ENCODE results near the gene PLA2G4E. TPM values are rescaled to one million over a fixed set of nuclear protein-coding genes. Genes with fewer than 3 reads are reported as not detected.

Gene PLA2G4E
- polyA plus RNA-seq, 2 of the 4 experiments (the other 2 are of a cell fraction) = 0.01 TPM; not detected in 1

GRCh38 chr15:42038401-42038800 is 17.6 kb upstream of the PLA2G4E start:
- H3K4me3 ChIP-seq = no peak overlapping the region

GRCh38 chr15:42037656-42038055 is 16.8 kb upstream of the PLA2G4E start:
- no peak for DNase-seq (ENCODE audit: low read depth in 1 of 2, low spot score in 1 of 2)
- no peak for FAIRE-seq
- ChIA-PET CTCF (interaction anchor here (0.7 to 1.1 kb wide), 2 partner anchors 9 to 10 kb away, joined by 3 to 5 read pairs; no protein-coding TSS in a partner anchor), POLR2A (no interaction called here)
- no peaks in the 10 kb centered on the region for H3K9me3 ChIP-seq
- no peak overlapping the region for H3K4me3 ChIP-seq
- no peak for ATAC-seq
- peaks cover 6% of the 10 kb centered on the region; the same call in 1 of the 3 replicates for H3K4me1 ChIP-seq
- 80% methylated on average over 7 of the region's 8 CpGs for WGBS (ENCODE audit: missing lambda C conversion rate)
- no peak overlapping the region for H3K4me2 ChIP-seq
- H3K27ac ChIP-seq = no peak overlapping the region
- no peak for TF ChIP-seq CBX2 (IDR thresholded peaks at IDR 0.05; ENCODE audit: borderline replicate concordance, low read depth)
- no peak for TF ChIP-seq KDM5A (IDR thresholded peaks at IDR 0.05)
- no peak for TF ChIP-seq CHD2 (IDR thresholded peaks at IDR 0.05; ENCODE audit: low read length, partially characterized antibody)
- no peak for TF ChIP-seq HMGXB4 (CRISPR knock-in tag; IDR thresholded peaks at IDR 0.05; ENCODE audit: borderline replicate concordance)
- TF ChIP-seq JUN (IDR thresholded peaks at IDR 0.05) = no peak
- no peak for TF ChIP-seq ZC3H11A (IDR thresholded peaks at IDR 0.05)
- TF ChIP-seq EP300 (IDR thresholded peaks at IDR 0.05) = no peak
- no peak for TF ChIP-seq BCL3 (IDR thresholded peaks at IDR 0.05)
- TF ChIP-seq RFX5 (IDR thresholded peaks at IDR 0.05) = no peak
- no peak for TF ChIP-seq EHF (CRISPR knock-in tag; IDR thresholded peaks at IDR 0.05)
- TF ChIP-seq HOXA7 (CRISPR knock-in tag; IDR thresholded peaks at IDR 0.05) = no peak
- TF ChIP-seq BHLHE40 (IDR thresholded peaks at IDR 0.05; ENCODE audit: low read depth, low read length) = no peak
- TF ChIP-seq NFE2L2 (conservative IDR thresholded peaks at IDR 0.05; ENCODE audit: low read length) = no peak
- no peak for TF ChIP-seq NPAS2 (CRISPR knock-in tag; IDR thresholded peaks at IDR 0.05; ENCODE audit: borderline replicate concordance)
- TF ChIP-seq HDAC2 (IDR thresholded peaks at IDR 0.05) = no peak
- no peak for TF ChIP-seq RAD21 (conservative IDR thresholded peaks at IDR 0.05 in 1 of 2, IDR thresholded peaks at IDR 0.05 in 1 of 2)
- no peak for TF ChIP-seq POLR2A (IDR thresholded peaks at IDR 0.05; ENCODE audit: low read length)
- TF ChIP-seq FOSL2 (IDR thresholded peaks at IDR 0.05) = no peak
- TF ChIP-seq FOSL2 (CRISPR knock-in tag; IDR thresholded peaks at IDR 0.05) = no peak
- TF ChIP-seq HOXB5 (CRISPR knock-in tag; IDR thresholded peaks at IDR 0.05) = no peak
- no peak for TF ChIP-seq SMC3 (IDR thresholded peaks at IDR 0.05)

More at GRCh38 chr15:42038401-42038800, 17.6 kb upstream of the PLA2G4E start:
- Histone ChIP-seq H3K4me2 (no peak overlapping the region), H3K27ac (no peak overlapping the region), H3K4me1 (peaks cover 6% of the 10 kb centered on the region; the same call in 1 of the 3 replicates), H3K9me3 (no peaks in the 10 kb centered on the region)
- 95% methylated on average over 5 of the region's 6 CpGs for WGBS (ENCODE audit: missing lambda C conversion rate)
- TF ChIP-seq E2F6 (IDR thresholded peaks at IDR 0.05; ENCODE audit: borderline replicate concordance, low read depth) (no peak), MAFK (IDR thresholded peaks at IDR 0.05; ENCODE audit: partially characterized antibody) (no peak), ATOH8 (CRISPR knock-in tag; IDR thresholded peaks at IDR 0.05; ENCODE audit: low read depth) (no peak), BCL3 (IDR thresholded peaks at IDR 0.05) (no peak), RARB (CRISPR knock-in tag; IDR thresholded peaks at IDR 0.05) (no peak), PBX3 (IDR thresholded peaks at IDR 0.05) (no peak), SMC3 (IDR thresholded peaks at IDR 0.05) (no peak), TFCP2L1 (CRISPR knock-in tag; IDR thresholded peaks at IDR 0.05) (no peak), SREBF2 (IDR thresholded peaks at IDR 0.05) (no peak), RFX5 (IDR thresholded peaks at IDR 0.05) (no peak), POLR2AphosphoS2 (conservative IDR thresholded peaks at IDR 0.05; ENCODE audit: low read length) (no peak), EHMT2 (IDR thresholded peaks at IDR 0.05; ENCODE audit: low read depth) (no peak)
- DNase-seq (ENCODE audit: low read depth in 1 of 2, low spot score in 1 of 2) (no peak), ATAC-seq (no peak), FAIRE-seq (no peak)
- ChIA-PET POLR2A (no interaction called here), CTCF (no interaction called here)
